ENCODE measurements around the gene CACNB4. TPM values are rescaled to one million over a fixed set of nuclear protein-coding genes. Genes with fewer than 3 reads are reported as not detected.
"Not testable (repeated sequence)": the region's sequence is repeated elsewhere in the genome, so short reads cannot be mapped to it uniquely, and the experiment has no call there.

CACNB4 gene
- total RNA-seq, 1 experiment from 2014 or later, result 0.17 TPM

GRCh38 chr2:152021001-152021400 is 77.8 kb downstream of the CACNB4 start:
- DNase-seq (ENCODE audit: low read depth), result not testable (repeated sequence)

- DNase-seq (ENCODE audit: low read depth), result no peak
Measured at GRCh38 chr2:152019732-152020131, 79.1 kb downstream of the CACNB4 start.

GRCh38 chr2:152016181-152017120 is 82.4 kb downstream of the CACNB4 start:
- DNase-seq (ENCODE audit: low read depth), result no peak

GRCh38 chr2:152015552-152015951 is 83.3 kb downstream of the CACNB4 start:
- DNase-seq (ENCODE audit: low read depth), result no peak

GRCh38 chr2:152012697-152013096 is 86.1 kb downstream of the CACNB4 start:
- no peak for DNase-seq (ENCODE audit: low read depth)

GRCh38 chr2:152011724-152012123 is 87.1 kb downstream of the CACNB4 start:
- no peak for DNase-seq (ENCODE audit: low read depth)

- DNase-seq (ENCODE audit: low read depth), result no peak
Measured at GRCh38 chr2:152005607-152006006, 93.2 kb downstream of the CACNB4 start.

GRCh38 chr2:152003283-152003682 is 95.6 kb downstream of the CACNB4 start:
- not testable (repeated sequence) for DNase-seq (ENCODE audit: low read depth)

GRCh38 chr2:151999053-151999452 is 99.8 kb downstream of the CACNB4 start:
- peak; percentile 66 for DNase-seq (ENCODE audit: low read depth)

GRCh38 chr2:151996243-151997003 is 102.4 kb downstream of the CACNB4 start:
- no peak for DNase-seq (ENCODE audit: low read depth)

- DNase-seq (ENCODE audit: low read depth), result no peak
Measured at GRCh38 chr2:151995161-151995557, 103.7 kb downstream of the CACNB4 start.

- not testable (repeated sequence) for DNase-seq (ENCODE audit: low read depth)
Measured at GRCh38 chr2:151994178-151994577, 104.7 kb downstream of the CACNB4 start.

GRCh38 chr2:151991010-151991409 is 107.8 kb downstream of the CACNB4 start:
- no peak for DNase-seq (ENCODE audit: low read depth)

GRCh38 chr2:151989378-151989777 is 109.5 kb downstream of the CACNB4 start:
- no peak for DNase-seq (ENCODE audit: low read depth)

- DNase-seq (ENCODE audit: low read depth), result no peak
Measured at GRCh38 chr2:151987484-151987883, 111.4 kb downstream of the CACNB4 start.

- DNase-seq (ENCODE audit: low read depth), result no peak
Measured at GRCh38 chr2:151984424-151985083, 114.3 kb downstream of the CACNB4 start.

- no peak for DNase-seq (ENCODE audit: low read depth)
Measured at GRCh38 chr2:151983221-151983620, 115.6 kb downstream of the CACNB4 start.

- no peak for DNase-seq (ENCODE audit: low read depth)
Measured at GRCh38 chr2:151981886-151982285, 117.0 kb downstream of the CACNB4 start.

GRCh38 chr2:151979694-151980093 is 119.2 kb downstream of the CACNB4 start:
- no peak for DNase-seq (ENCODE audit: low read depth)

- DNase-seq (ENCODE audit: low read depth), result no peak
Measured at GRCh38 chr2:151978709-151979108, 120.1 kb downstream of the CACNB4 start.

- no peak for DNase-seq (ENCODE audit: low read depth)
Measured at GRCh38 chr2:151977631-151978030, 121.2 kb downstream of the CACNB4 start.

- no peak for DNase-seq (ENCODE audit: low read depth)
Measured at GRCh38 chr2:151976945-151977353, 121.9 kb downstream of the CACNB4 start.
